Natural killer cell treated with Interleukin-12 subunit alpha and Interleukin-12 subunit beta and Interleukin-15 and Interleukin-18, amount 100 ng/mL, for 72 hours (primary cell): ENCODE results near the gene FGFR3. TPM values are rescaled to one million over a fixed set of nuclear protein-coding genes. Genes with fewer than 3 reads are reported as not detected.

Source experiments
- ATAC-seq, 2 donors: fragments of 150-1000 bp; cut with Tn5 transposase in 1 of 2; sonication (Bioruptor Pico), chemical (Tn5 transposase) in 1 of 2; 2 replicates each; pipeline ENCODE4 v1.10.0; 2021
- DNase-seq: peaks from one replicate; pipeline ENCODE4 v3.0.0; 2022; ENCODE audit warnings: low spot score
- H3K27ac Mint-ChIP-seq, 2 donors: 1 replicate in 1 of 2; 2 replicates in 1 of 2; pipeline ENCODE4 v1.8.0; 2022; ENCODE audit warnings: mixed read lengths in 2 of 2, mild to moderate bottlenecking in 1 of 2, moderate library complexity in 1 of 2
- H3K27me3 Mint-ChIP-seq, 2 donors: 1 replicate in 1 of 2; 2 replicates in 1 of 2; pipeline ENCODE4 v1.8.0; 2022; ENCODE audit warnings: mixed read lengths in 2 of 2
- H3K36me3 Mint-ChIP-seq: one replicate; pipeline ENCODE4 v1.8.0; 2022; ENCODE audit warnings: mixed read lengths
- H3K4me1 Mint-ChIP-seq, 2 donors: 1 replicate in 1 of 2; 2 replicates in 1 of 2; pipeline ENCODE4 v1.8.0; 2022; ENCODE audit warnings: low read depth in 2 of 2, mixed read lengths in 2 of 2, mild to moderate bottlenecking in 1 of 2
- H3K4me3 Mint-ChIP-seq: one replicate; pipeline ENCODE4 v1.8.0; 2022; ENCODE audit warnings: mixed read lengths
- H3K9me3 Mint-ChIP-seq: 2 replicates; pipeline ENCODE4 v1.8.0; 2022; ENCODE audit warnings: mixed read lengths
- total RNA-seq, 2 donors: library from RNA; stranded (reverse); gene quantifications; one replicate each; pipeline ENCODE4 v1.2.3, GENCODE V29; 2022

Gene FGFR3
- total RNA-seq, 2 donors from 2014 or later: not detected

DNA sequence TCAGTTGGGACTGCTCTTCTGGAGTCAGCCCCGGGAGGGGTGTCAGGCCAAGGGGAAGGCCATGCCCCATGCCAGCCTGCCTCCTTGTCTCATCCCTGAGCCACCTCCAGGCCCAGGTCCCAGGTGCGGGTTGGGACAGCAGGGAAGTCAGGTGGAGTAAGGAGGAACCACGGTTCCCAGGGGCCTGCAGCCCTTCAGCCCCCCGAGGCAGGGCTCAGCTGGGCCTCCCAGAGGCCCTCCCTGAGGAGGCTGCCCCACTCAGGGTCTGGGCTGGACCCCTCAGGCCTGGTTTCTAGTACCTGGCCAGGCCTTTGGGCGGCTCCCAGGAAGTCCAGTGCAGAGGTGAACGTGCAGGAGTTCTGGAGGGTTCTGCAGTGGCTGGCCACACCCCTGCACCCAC is 23.4 kb upstream of the FGFR3 start:
- H3K27me3 Mint-ChIP-seq: peaks cover 5 to 7% of the 10 kb centered on the region in 2 donors
- H3K4me1 Mint-ChIP-seq: peaks cover 0 to 2% of the 10 kb centered on the region in 2 donors

DNA sequence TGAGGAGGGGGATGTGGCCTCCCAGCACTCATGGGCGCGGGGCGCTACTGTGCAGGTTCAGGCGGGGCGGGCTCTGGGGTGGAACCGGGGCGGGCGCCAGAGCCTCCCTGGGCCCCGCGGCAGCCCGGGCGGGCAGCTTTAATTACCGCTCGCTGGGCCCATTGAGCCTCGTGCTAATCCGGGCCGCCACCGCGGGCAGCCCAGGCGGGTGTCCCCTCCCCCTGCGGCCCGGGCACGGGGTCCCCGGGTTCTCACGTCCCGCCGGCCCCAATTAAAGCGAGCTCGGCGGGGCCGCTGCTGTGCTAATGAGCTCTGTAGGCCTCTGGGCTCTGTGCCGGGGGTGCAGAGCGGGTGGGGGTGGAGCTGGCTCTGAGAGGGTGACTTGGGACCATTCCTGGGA is 22.8 kb upstream of the FGFR3 start:
- no peak for ATAC-seq
- Mint-ChIP-seq H3K36me3 (no peaks in the 10 kb centered on the region), H3K27me3 (peaks cover 4 to 7% of the 10 kb centered on the region in 2 donors), H3K4me1 (peaks cover 0 to 2% of the 10 kb centered on the region in 2 donors), H3K27ac (no peak overlapping the region), H3K4me3 (no peak overlapping the region), H3K9me3 (no peaks in the 10 kb centered on the region)
- no peak for DNase-seq

More for the DNA sequence above, 23.4 kb upstream of the FGFR3 start:
- DNase-seq: no peak
- no peak overlapping the region for H3K27ac Mint-ChIP-seq
- ATAC-seq: no peak
- H3K9me3 Mint-ChIP-seq: no peaks in the 10 kb centered on the region
- no peak overlapping the region for H3K4me3 Mint-ChIP-seq
- no peaks in the 10 kb centered on the region for H3K36me3 Mint-ChIP-seq

DNA sequence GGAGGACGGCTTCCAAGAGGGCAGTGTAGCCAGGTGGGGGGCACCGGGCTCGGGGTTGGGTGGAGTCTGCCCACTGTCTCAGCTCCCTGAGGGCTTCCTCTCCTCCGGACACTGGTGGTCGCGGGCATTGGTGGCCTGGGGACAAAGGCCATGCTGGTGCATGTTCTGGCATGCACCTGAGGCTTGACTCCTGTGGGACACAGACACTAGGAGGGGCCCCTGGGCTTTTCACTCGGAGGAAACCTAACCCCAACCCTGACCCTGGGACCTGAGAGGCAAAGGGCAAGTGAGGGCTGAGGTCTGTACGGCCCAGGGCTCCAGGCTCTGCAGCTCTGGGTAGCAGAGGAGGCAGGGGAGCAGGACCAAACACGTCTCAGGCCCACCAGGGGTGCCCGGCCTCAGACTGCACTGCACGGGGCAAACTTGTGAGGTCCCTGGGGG is 22.3 kb upstream of the FGFR3 start:
- Mint-ChIP-seq H3K27me3 (peaks cover 0 to 7% of the 10 kb centered on the region in 2 donors), H3K4me3 (no peak overlapping the region), H3K4me1 (peaks cover 0 to 2% of the 10 kb centered on the region in 2 donors), H3K36me3 (no peaks in the 10 kb centered on the region), H3K27ac (no peak overlapping the region), H3K9me3 (no peaks in the 10 kb centered on the region)
- ATAC-seq (no peak), DNase-seq (no peak)

DNA sequence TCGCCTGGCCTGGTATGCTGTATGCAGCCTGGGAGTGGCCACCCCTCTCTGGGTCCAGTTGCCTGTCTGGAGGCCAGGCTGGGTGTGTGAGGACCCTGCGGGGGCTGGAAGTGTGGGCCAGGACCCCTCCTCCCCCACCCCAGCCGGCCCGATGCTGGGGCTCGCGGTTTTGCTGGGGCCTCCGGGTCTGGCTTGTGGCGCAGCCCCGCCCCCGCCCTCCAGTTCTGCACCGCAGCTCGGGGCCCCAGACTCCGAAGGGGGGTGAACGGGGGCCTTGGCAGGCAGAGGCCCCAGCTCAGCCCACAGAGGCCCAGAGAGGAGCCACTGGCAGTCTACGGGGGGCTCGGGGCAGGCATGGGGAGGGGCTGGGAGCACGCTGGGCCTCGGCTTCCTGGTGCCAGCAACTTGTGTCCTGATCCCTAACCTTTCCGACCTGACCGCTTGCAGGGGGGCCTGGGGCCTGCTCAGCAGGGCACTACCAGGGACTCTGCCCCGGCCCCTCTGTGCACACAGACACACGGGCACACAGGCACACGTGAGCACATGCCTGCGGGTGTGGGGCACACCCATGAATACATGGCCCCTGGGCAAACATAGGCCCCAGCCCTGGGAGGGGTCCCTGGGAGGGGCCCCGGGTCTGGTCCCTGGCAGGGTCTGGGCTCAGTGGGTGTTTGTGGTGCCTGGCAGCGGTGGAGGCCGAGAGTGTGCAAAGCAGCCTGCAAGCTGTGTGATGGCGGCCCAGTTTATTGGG is 21.4 kb upstream of the FGFR3 start:
- Mint-ChIP-seq H3K4me1 (peaks cover 0 to 2% of the 10 kb centered on the region in 2 donors), H3K27me3 (peaks cover 0 to 7% of the 10 kb centered on the region in 2 donors), H3K27ac (no peak overlapping the region), H3K4me3 (no peak overlapping the region), H3K36me3 (no peaks in the 10 kb centered on the region), H3K9me3 (no peaks in the 10 kb centered on the region)
- DNase-seq (no peak), ATAC-seq (no peak)

DNA sequence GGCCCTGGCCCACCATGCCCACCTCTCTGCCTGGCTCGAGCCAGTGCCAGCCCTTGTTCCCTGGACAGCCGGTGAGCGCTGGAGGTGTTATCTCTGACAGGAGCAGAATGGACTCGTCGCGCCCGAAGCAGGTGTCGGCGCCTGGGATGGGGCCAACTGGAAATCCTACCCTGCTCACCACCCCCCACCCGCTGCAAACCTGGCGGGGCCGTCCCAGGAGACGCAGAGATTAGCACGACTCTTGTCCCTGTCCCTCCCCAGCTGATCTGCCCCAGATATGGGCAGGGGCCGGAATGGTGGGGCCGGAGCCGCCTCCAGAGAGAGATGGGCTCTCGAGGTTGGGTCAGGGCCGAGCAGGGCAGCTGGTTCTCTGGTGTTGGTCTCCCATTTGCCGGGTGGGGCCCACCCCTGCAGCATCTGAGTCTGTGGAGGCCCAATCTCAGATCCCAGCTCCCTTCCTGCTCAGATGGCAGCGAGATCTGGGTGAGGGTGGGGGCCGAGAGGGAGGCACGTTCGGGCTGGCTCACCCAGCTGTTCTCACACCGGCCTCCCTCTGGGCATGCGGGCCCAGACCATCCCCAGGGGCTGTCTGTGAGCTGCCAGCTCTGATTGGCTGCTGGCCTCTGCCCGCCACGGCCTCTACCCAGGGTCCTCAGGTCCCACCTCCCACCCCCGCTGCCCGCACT is 20.1 kb upstream of the FGFR3 start:
- Mint-ChIP-seq H3K4me3 (no peak overlapping the region), H3K27ac (no peak overlapping the region), H3K9me3 (no peaks in the 10 kb centered on the region), H3K27me3 (peaks cover 0 to 5% of the 10 kb centered on the region in 2 donors), H3K4me1 (peaks cover 0 to 2% of the 10 kb centered on the region in 2 donors), H3K36me3 (no peaks in the 10 kb centered on the region)
- DNase-seq (no peak), ATAC-seq (no peak)

DNA sequence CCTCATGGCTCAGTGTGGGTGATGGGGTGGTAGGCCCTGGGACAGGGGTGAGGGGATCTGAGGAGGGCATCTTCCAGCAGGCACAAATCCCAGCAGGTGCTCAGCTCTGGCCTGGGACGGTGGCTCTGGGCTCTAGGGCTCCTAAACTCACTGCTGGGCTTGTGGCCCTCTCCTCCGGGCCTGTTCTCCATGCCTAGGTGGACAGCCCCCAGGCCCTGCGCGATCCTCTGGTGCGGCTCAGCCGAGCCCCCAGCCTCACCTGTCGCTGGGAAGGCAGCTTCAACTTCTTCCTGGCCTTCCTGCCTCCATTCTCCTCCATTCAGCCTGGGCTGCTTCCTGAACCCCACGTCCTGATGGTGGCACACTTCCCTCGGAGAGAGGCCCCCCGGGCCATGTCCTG is 19.3 kb upstream of the FGFR3 start:
- Mint-ChIP-seq H3K36me3 (no peaks in the 10 kb centered on the region), H3K27me3 (peaks cover 0 to under 1% of the 10 kb centered on the region in 2 donors), H3K4me1 (no peaks in the 10 kb centered on the region), H3K27ac (no peak overlapping the region), H3K9me3 (no peaks in the 10 kb centered on the region), H3K4me3 (no peak overlapping the region)
- DNase-seq (no peak), ATAC-seq (no peak)

DNA sequence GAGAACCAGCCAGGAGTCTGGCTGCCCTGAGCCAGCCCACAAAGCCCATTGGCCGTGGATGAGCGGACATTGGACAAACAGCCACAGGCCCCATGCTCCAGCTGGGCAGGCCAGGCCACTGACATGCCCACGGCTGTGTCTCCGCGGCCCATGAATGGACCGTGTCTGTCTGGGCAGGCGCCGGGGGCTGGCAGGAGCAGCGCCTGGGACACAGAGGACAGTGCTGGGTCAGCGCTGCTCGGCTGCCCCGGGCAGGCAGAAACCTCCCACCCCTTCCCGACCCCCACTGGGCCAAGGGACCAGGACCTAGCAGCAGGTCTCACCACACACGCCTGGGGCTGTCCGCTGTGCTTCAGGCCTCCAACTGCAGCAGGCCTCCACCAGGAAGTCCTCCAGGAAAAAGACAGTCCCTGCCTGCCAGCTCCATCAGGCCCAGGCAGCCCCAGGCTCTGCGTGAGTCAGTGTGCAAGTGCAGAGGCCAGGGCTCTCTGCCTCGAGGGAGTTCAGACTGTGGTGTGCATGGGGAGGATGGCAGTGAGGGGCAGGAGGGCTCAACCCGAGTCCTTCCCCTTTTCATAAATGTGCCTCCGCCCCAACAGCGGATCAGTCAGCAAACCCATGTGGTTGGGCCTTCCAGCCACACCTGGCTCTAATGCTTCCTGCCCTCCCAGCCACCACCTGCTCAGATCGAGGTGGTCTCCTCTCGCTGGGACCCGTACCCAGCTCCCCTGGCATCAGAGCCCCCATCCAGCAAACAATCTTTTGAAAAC is 17.2 kb upstream of the FGFR3 start:
- Mint-ChIP-seq H3K36me3 (no peaks in the 10 kb centered on the region), H3K4me3 (no peak overlapping the region), H3K4me1 (no peaks in the 10 kb centered on the region), H3K27me3 (no peaks in the 10 kb centered on the region), H3K27ac (no peak overlapping the region), H3K9me3 (no peaks in the 10 kb centered on the region)
- DNase-seq (no peak), ATAC-seq (no peak)

DNA sequence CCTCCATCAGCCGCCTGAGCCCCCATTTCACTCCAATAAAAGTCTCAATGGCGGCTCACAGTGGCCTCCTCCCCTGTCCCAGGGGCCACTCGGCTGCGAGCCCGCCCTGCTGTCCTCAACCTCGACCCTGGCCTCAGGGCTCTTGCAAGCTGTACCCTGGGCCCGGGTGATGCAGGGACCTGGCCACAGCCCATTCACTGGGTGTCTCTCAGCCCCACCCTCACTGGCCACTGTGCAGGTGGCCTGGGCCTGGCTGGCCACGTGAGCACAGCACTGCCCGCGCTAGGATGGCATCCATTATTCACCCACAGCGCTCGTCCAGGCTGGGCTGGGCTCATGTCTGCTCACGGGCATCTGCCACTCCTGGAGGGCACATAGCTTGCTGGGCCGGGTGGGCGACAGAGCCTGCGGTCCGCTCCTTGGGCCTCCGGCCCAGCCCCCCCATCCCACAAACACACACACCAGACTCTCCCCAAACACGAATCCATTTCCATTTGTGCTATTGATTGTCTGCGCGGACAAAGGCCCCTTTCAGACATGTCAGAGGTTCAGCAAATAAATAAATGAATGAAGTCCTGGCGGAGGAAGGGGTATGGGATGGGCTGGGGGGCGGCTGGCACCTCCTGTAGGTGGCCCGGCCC is 16.5 kb upstream of the FGFR3 start:
- DNase-seq (no peak), ATAC-seq (no peak)
- H3K4me3 Mint-ChIP-seq: no peak overlapping the region
- H3K9me3 Mint-ChIP-seq: no peaks in the 10 kb centered on the region
- no peak overlapping the region for H3K27ac Mint-ChIP-seq
- no peaks in the 10 kb centered on the region for H3K4me1 Mint-ChIP-seq
- no peaks in the 10 kb centered on the region for H3K27me3 Mint-ChIP-seq
- no peaks in the 10 kb centered on the region for H3K36me3 Mint-ChIP-seq

DNA sequence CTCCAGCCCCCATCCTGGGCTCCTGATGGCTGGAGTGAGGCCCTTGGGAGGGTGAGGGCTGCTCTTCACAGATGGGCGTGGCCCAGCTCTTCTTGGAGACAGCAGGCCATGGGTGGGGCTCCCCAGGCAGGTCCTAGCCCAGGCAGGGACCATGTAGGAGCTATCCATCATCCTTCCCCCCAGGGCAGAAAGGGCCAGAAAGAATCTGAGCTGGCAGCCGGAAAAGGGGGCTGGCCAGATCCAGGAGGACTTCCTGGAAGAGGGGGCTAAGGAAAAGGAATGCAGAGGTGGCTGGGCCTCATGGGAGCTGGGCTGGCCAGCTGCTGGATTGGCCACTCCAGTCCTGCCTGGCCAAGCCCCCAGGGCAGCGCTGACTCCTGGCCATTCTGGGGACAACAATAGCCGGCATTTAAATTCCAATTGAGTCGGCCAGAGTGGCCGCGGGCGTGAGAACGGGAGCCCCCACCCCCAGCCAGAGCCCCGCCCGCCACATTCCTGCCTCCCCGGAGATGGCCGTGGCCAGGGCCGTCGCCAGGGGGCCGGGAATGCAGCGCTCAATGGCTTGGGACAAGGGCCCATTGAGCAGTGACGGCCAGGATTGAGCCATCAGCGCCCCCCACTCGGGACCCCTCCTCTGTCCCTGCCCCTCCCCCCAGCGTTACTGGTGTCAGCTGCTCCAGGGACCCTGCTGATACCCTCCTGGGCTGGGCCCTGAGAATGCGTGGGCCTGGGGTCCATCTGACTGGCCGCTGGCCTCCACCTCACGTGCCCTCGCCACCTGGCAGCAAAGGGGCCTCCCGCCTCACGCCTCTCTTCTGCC is 15.1 kb upstream of the FGFR3 start:
- DNase-seq: no peak
- Mint-ChIP-seq H3K36me3 (no peaks in the 10 kb centered on the region), H3K9me3 (no peaks in the 10 kb centered on the region), H3K27me3 (no peaks in the 10 kb centered on the region), H3K27ac (no peak overlapping the region), H3K4me3 (no peak overlapping the region), H3K4me1 (no peaks in the 10 kb centered on the region)
- ATAC-seq: no peak

DNA sequence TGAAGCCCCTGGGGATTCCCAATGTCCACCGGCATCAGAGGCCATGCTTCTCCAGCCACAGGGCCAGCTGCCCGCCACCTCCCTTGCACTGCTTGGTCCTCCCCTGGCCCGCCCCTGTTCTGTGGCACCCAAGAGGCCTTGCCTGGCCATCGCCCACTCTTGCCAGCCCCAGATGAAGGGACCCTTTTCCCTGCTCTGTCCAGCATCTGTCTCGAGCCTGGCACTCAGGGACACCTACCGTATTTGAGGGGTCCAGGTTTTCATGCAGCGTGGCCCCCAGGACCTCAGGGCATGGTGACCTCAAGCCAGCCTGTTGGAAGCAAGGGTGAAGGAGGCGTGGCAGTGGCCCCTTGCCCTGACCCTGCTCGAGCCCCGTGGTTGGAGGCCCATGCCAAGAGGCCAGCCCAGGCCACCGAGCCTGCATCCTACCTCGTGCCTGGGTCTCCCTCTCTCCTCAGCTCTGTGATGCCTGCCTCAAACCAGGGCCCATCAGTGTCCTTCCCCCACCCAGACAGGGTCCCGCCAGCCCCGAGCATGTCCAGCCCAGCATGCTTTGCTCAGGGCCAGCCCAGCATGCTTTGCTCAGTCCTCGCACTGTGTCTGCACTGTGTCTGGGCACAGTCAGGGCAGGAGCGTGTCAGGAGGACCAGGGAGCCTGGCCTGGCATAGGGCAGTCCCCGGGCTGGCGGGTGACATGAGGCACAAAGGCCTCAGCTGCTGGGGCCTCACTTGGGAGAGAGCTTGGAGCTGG is 14.3 kb upstream of the FGFR3 start:
- Mint-ChIP-seq H3K27ac (no peak overlapping the region), H3K36me3 (no peaks in the 10 kb centered on the region), H3K4me3 (no peak overlapping the region), H3K9me3 (no peaks in the 10 kb centered on the region), H3K27me3 (no peaks in the 10 kb centered on the region), H3K4me1 (no peaks in the 10 kb centered on the region)
- no peak for DNase-seq
- no peak for ATAC-seq

DNA sequence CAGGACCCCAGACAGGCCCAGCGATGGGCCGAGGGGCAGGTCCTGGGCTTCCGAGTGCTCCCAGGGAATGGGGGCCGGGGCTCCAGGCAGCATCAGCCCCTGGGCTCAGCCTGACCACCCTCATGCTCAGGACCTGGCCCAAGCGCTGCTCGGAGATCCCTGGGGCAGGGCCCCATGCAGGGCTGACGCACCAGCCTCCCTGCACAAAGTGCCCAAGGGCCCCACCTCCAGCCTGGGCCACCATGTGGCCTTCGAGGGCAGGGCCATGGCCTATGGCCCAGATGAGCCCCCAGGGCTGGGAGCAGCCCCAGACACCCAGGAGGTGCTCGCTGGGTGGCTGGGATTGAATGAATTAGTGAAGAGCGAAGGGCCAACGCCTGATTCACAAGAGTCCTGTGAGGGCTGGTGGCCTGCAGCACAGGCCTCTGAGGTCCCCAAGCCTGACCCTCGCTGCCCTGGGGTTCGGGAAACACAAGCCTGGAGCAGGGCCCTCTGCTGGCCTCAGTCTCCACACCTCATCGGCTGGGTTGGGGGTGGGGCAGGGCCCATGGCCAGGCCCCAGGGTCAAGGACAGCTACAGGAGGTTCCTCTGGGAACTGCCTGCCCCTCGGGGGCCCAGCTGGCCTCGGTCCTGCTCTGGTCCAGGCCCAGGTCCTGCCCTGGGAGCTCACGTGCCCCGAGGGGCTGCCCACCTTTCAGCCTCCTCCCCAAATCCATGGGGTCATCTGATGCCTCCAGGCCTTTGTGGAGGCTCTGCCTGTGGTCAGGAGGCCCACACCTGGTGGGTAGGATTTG is 13.3 kb upstream of the FGFR3 start:
- no peak for DNase-seq
- no peaks in the 10 kb centered on the region for H3K9me3 Mint-ChIP-seq
- H3K4me1 Mint-ChIP-seq: no peaks in the 10 kb centered on the region
- no peak overlapping the region for H3K27ac Mint-ChIP-seq
- no peak for ATAC-seq
- no peaks in the 10 kb centered on the region for H3K27me3 Mint-ChIP-seq
- no peak overlapping the region for H3K4me3 Mint-ChIP-seq
- no peaks in the 10 kb centered on the region for H3K36me3 Mint-ChIP-seq

DNA sequence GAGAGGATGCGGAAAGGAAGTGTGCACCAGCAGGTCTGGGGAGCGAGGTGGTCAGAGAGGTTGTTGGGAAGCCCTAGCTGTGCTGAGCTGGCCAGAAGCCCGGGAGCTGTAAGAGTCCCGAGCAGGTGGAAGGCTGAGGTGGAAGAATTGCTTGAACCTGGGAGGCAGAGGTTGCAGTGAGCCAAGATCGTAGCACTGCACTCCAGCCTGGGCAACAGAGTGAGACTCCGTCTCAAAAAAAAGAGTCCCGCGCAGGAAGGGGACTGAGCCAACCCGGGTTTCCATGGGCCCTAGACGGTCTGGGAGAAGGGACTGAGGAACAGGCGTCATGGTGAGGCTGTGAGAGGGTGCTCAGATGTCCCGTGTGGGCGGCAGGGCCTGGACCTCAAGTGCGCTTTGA is 12.7 kb upstream of the FGFR3 start:
- Mint-ChIP-seq H3K9me3 (no peaks in the 10 kb centered on the region), H3K4me3 (no peak overlapping the region), H3K36me3 (no peaks in the 10 kb centered on the region), H3K27ac (no peak overlapping the region), H3K4me1 (no peaks in the 10 kb centered on the region), H3K27me3 (no peaks in the 10 kb centered on the region)
- DNase-seq (no peak), ATAC-seq (no peak)
